ENCODE results near the gene AP1G2. TPM values are rescaled to one million over a fixed set of nuclear protein-coding genes. Genes with fewer than 3 reads are reported as not detected.

The AP1G2 gene
- total RNA-seq, 4 donors from 2014 or later, result 38.9 to 98.8 (median 68.8) TPM

DNA sequence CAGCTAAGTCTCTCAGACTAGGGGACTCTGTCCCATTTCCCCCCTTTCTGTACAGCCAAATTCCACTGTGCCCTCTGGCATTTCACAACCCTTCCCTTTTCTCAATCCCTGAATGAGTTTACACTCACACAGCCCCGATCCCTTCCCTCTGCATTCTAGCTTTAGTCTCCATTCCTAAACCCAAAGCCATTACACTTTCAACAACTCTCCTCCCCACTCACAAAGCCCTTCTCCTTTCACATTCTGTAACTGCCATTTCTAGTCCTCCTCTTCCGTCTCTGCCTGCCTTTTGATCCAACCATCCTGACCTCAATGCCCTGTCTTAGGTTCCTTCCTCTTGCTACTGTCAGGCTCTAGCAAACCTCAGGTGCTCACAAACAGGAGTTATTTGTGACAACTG is 19.7 kb downstream of the AP1G2 start:
- no peaks in the 10 kb centered on the region for H3K27me3 ChIP-seq
- H3K4me1 ChIP-seq, result no peaks in the 10 kb centered on the region
- no peaks in the 10 kb centered on the region for H3K9me3 ChIP-seq
- no peak for DNase-seq
- H3K4me3 ChIP-seq, result no peak overlapping the region
- H3K36me3 ChIP-seq, result no peaks in the 10 kb centered on the region
- intact Hi-C loops (cut with DNase I; ENCODE audit: low total_unique reads), result no loop called here
- TF ChIP-seq CTCF (IDR thresholded peaks at IDR 0.05), result no peak
- no peak for TF ChIP-seq POLR2A (IDR thresholded peaks at IDR 0.05)
- peak overlapping the region in 1 of 2 donors; percentile 43 for H3K27ac ChIP-seq

- intact Hi-C loops (cut with DNase I; ENCODE audit: low total_unique reads), result no loop called here
- no peaks in the 10 kb centered on the region for H3K27me3 ChIP-seq
- H3K27ac ChIP-seq, result no peak overlapping the region
- H3K9me3 ChIP-seq, result no peaks in the 10 kb centered on the region
- H3K36me3 ChIP-seq, result no peaks in the 10 kb centered on the region
- TF ChIP-seq POLR2A (IDR thresholded peaks at IDR 0.05) (no peak), CTCF (IDR thresholded peaks at IDR 0.05) (no peak)
- no peaks in the 10 kb centered on the region for H3K4me1 ChIP-seq
- DNase-seq, result no peak
- H3K4me3 ChIP-seq, result no peak overlapping the region
Measured at GRCh38 chr14:23546450-23547035, 21.0 kb downstream of the AP1G2 start.

DNA sequence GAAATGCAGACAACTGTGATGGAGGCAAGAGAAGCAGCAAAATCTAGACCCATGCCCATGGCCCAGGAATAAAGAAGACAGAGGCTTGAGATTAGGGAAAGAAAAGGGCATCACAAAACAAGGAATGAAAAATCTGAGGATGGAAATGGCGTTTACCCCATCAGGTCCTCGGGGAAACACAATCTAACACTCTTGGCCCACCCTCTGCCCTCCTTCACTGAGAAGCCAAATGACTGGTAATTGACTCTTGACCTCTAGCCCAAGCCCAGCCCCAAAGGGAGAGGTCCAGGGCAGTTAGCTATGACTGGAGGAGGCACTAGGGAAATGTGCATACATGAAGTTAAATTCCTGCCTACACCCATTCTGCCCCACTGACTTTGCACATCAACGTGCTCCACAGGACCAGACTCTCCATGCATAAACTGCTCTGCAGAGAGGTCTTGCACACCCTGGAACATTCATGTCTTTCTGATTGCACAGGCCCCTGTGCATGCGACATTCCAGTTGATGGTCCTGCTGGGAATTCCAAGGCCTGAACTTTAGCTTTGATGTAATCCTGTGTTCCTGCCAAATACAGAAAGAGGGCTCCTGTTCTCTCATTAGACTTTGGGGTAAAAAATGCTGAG is 21.7 kb downstream of the AP1G2 start:
- H3K36me3 ChIP-seq, result no peaks in the 10 kb centered on the region
- no peak for TF ChIP-seq CTCF (IDR thresholded peaks at IDR 0.05)
- TF ChIP-seq POLR2A (IDR thresholded peaks at IDR 0.05), result no peak
- DNase-seq, result no peak
- H3K4me3 ChIP-seq, result no peak overlapping the region
- intact Hi-C loops (cut with DNase I; ENCODE audit: low total_unique reads), result no loop called here
- no peaks in the 10 kb centered on the region for H3K4me1 ChIP-seq
- H3K9me3 ChIP-seq, result no peaks in the 10 kb centered on the region
- H3K27me3 ChIP-seq, result no peaks in the 10 kb centered on the region
- H3K27ac ChIP-seq, result no peak overlapping the region

- no peaks in the 10 kb centered on the region for H3K9me3 ChIP-seq
- intact Hi-C loops (cut with DNase I; ENCODE audit: low total_unique reads), result no loop called here
- no peak for TF ChIP-seq CTCF (IDR thresholded peaks at IDR 0.05)
- no peak for TF ChIP-seq POLR2A (IDR thresholded peaks at IDR 0.05)
- no peaks in the 10 kb centered on the region for H3K36me3 ChIP-seq
- no peak overlapping the region for H3K4me3 ChIP-seq
- no peaks in the 10 kb centered on the region for H3K4me1 ChIP-seq
- no peak for DNase-seq
- H3K27ac ChIP-seq, result no peak overlapping the region
- no peaks in the 10 kb centered on the region for H3K27me3 ChIP-seq
Measured at GRCh38 chr14:23544511-23545447, 22.8 kb downstream of the AP1G2 start.

- no peaks in the 10 kb centered on the region for H3K9me3 ChIP-seq
- H3K4me3 ChIP-seq, result no peak overlapping the region
- no peak overlapping the region for H3K27ac ChIP-seq
- no peaks in the 10 kb centered on the region for H3K27me3 ChIP-seq
- intact Hi-C loops (cut with DNase I; ENCODE audit: low total_unique reads), result no loop called here
- TF ChIP-seq CTCF (IDR thresholded peaks at IDR 0.05) (no peak), POLR2A (IDR thresholded peaks at IDR 0.05) (no peak)
- no peaks in the 10 kb centered on the region for H3K4me1 ChIP-seq
- no peaks in the 10 kb centered on the region for H3K36me3 ChIP-seq
- DNase-seq, result no peak
Measured at GRCh38 chr14:23543403-23543802, 24.2 kb downstream of the AP1G2 start.

Measured in uterus (tissue), 4 donors.